Measurements from ENCODE around the gene RPS10. TPM values are rescaled to one million over a fixed set of nuclear protein-coding genes. Genes with fewer than 3 reads are reported as not detected.
A peak's percentile ranks its signal among the peaks of the same experiment; 100 is the strongest.

The RPS10 gene
- 2,903 and 3,402 TPM in 2 replicates for total RNA-seq

- DNase-seq (peak; percentile 97), ATAC-seq (ENCODE audit: low read depth) (peak; percentile 99)
- Mint-ChIP-seq H3K4me3 (peak within 1 kb of the TSS; percentile 97), H3K27me3 (no peaks in the 10 kb centered on the region), H3K9me3 (no peaks in the 10 kb centered on the region), H3K27ac (peak within 1 kb of the TSS; percentile 97), H3K36me3 (ENCODE audit: low read depth) (peaks cover 46% of the 10 kb centered on the region), H3K4me1 (peaks cover 29% of the 10 kb centered on the region)
- ChIA-PET CTCF (interaction anchor here (0.6 to 2.1 kb wide), 6 partner anchors 11 to 835 kb away, joined by 3 to 6 read pairs (median 4); no protein-coding TSS in a partner anchor), POLR2A (interaction anchor here (0.5 to 2.4 kb wide), 21 partner anchors 9 to 1125 kb away, joined by 3 to 26 read pairs (median 4); partner anchors contain the start of genes ANKS1A, HMGA1, ILRUN and SMIM29)
- TF ChIP-seq CTCF (IDR thresholded peaks at IDR 0.05): no peak
- intact Hi-C loops (cut with micrococcal nuclease): loop anchor here (1.0 to 5.0 kb wide), 6 partner anchors 10 to 637 kb away; partner anchors contain the start of genes ANKS1A, LEMD2, NUDT3 and PACSIN1
Observed at GRCh38 chr6:34425498-34426410, at the start of gene RPS10. TSS of gene RPS10 (minus strand) at chr6:34426069. CDS start at chr6:34425221, 848 bp downstream.

- Mint-ChIP-seq H3K27ac (no peak overlapping the region), H3K9me3 (no peaks in the 10 kb centered on the region), H3K36me3 (ENCODE audit: low read depth) (no peaks in the 10 kb centered on the region), H3K4me1 (no peaks in the 10 kb centered on the region), H3K4me3 (no peak overlapping the region), H3K27me3 (no peaks in the 10 kb centered on the region)
- DNase-seq (no peak), ATAC-seq (ENCODE audit: low read depth) (no peak)
- TF ChIP-seq CTCF (IDR thresholded peaks at IDR 0.05): no peak
- POLR2A ChIA-PET: no interaction called here
- CTCF ChIA-PET: no interaction called here
- intact Hi-C loops (cut with micrococcal nuclease): no loop called here
Observed at GRCh38 chr6:34475238-34475682, 49.4 kb upstream of the RPS10 start.

GRCh38 chr6:34474754-34475153 is 48.9 kb upstream of the RPS10 start:
- H3K4me1 Mint-ChIP-seq: peaks cover under 1% of the 10 kb centered on the region
- no peak overlapping the region for H3K27ac Mint-ChIP-seq
- ATAC-seq (ENCODE audit: low read depth) (no peak), DNase-seq (no peak)
- intact Hi-C loops (cut with micrococcal nuclease): no loop called here
- no peak overlapping the region for H3K4me3 Mint-ChIP-seq
- ChIA-PET CTCF (no interaction called here), POLR2A (no interaction called here)
- H3K36me3 Mint-ChIP-seq (ENCODE audit: low read depth): no peaks in the 10 kb centered on the region
- H3K27me3 Mint-ChIP-seq: no peaks in the 10 kb centered on the region
- no peak for TF ChIP-seq CTCF (IDR thresholded peaks at IDR 0.05)
- no peaks in the 10 kb centered on the region for H3K9me3 Mint-ChIP-seq

- Mint-ChIP-seq H3K4me1 (peaks cover 7% of the 10 kb centered on the region), H3K9me3 (no peaks in the 10 kb centered on the region), H3K27me3 (no peaks in the 10 kb centered on the region), H3K27ac (no peak overlapping the region), H3K4me3 (no peak overlapping the region), H3K36me3 (ENCODE audit: low read depth) (no peaks in the 10 kb centered on the region)
- intact Hi-C loops (cut with micrococcal nuclease): no loop called here
- POLR2A ChIA-PET: no interaction called here
- ATAC-seq (ENCODE audit: low read depth) (no peak), DNase-seq (no peak)
- TF ChIP-seq CTCF (IDR thresholded peaks at IDR 0.05): no peak
- CTCF ChIA-PET: no interaction called here
Observed at GRCh38 chr6:34473967-34474366, 48.1 kb upstream of the RPS10 start.

- Mint-ChIP-seq H3K27me3 (no peaks in the 10 kb centered on the region), H3K9me3 (no peaks in the 10 kb centered on the region), H3K4me1 (peaks cover 18% of the 10 kb centered on the region), H3K36me3 (ENCODE audit: low read depth) (no peaks in the 10 kb centered on the region), H3K4me3 (no peak overlapping the region), H3K27ac (no peak overlapping the region)
- DNase-seq: no peak
- CTCF ChIA-PET: no interaction called here
- intact Hi-C loops (cut with micrococcal nuclease): no loop called here
- POLR2A ChIA-PET: no interaction called here
- ATAC-seq (ENCODE audit: low read depth): no peak
- no peak for TF ChIP-seq CTCF (IDR thresholded peaks at IDR 0.05)
Observed at GRCh38 chr6:34472425-34472824, 46.6 kb upstream of the RPS10 start.

All from activated B cell treated with CpG ODN at 0.5 μM for 24 hours (primary cell).